ENCODE measurements around the gene OR1B1.
"Not testable (repeated sequence)": the region's sequence is repeated elsewhere in the genome, so short reads cannot be mapped to it uniquely, and the experiment has no call there.

Gene OR1B1

DNA sequence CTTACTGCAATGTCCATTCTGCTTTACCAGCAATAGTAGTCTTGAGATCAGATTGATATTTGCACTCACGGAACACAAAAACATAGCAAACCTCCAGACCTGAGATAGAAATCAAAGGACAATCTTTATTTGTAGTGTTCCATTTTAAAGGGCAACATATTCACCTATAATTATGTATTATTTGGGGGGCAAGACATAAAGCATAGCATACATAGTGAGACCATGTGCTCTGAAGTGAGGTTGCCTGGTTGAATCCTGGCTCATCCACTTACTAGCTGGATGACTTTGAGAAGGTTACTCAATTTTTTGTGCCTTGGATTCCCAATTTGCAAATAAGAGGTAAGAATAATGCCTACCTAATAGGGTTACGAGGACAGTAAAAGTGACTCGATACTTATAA, at the start of gene OR1B1:
Gene OR1B1, minus strand, starts transcription at position 101 of the 400 bp plus-strand sequence.
- DNase-seq (ENCODE audit: low read depth, low spot score): no peak

DNA sequence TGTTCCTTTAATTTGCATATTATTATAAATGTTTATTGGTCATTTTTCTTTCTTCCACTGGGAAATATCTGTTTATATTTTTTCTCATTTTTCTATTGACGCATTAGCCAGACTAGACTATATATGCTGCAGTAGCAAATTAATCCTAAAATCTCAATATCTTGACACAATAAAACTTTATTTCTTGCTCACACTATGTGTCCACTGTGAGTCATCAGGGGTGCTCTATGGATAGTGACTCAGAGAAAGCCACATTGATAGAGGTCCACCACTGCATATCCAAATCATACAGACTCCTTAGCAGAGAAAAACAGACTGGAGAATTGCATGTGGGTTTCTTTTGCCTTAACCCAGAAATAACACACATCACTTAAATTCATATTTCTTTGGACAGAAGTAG, 38.3 kb upstream of the OR1B1 start:
- DNase-seq (ENCODE audit: low read depth, low spot score): no peak

DNA sequence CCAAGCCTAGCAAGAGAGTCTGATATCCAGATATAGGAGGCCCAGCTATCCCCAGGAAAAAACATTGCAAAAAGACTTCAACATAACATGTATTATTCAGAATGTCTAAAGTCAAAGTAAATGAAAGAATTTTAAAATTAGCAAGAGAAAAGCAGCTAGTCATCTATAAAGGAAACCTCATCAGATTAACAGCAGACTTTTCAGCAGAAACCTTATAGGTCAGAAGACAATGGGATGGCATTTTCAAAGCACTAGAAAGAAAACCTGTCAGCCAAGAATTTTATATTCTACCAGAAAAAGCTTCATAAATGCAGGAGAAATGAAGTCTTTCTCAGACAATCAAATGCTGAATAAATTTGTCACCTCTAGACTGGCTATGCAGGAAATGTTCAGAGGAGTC, 27.4 kb upstream of the OR1B1 start:
- DNase-seq (ENCODE audit: low read depth, low spot score): no peak

DNA sequence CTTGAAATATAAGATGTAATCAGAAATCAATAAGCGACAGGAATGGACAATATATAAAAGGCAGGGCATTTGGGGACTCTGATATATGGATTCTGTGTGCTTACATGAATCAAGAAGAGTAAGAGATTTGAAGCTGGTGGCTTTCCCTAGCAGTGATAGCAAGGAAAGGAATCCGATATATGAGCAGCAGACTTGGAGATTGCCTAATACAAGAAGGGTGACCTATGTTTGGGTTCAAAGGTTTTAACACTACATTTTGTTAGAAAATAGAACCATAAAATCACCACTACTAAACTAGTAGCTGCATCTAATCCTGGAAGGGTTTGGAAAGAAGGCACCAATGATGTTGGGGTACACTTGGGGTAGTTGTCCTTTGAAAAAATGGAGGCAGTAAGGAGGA, 15.1 kb upstream of the OR1B1 start:
- no peak for DNase-seq (ENCODE audit: low read depth, low spot score)

DNA sequence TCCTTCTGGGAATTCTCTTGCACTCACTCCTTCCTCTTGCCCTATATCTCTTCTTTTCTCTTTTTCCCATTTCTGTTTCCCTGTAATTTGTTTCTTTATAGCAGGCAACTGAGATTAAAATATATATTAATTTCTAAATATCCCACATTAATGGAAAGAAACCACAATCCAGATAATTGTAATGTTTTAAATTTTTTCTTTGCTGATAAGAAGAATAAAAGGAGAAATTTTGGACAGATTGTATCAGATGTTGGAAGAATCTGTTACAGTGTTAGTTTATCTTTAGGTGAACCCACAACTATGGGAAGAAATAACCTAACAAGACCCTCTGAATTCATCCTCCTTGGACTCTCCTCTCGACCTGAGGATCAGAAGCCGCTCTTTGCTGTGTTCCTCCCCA, 4.0 kb upstream of the OR1B1 start, which contains the start of gene OR1L1:
Gene OR1L1, plus strand, starts transcription at position 301 of the 400 bp plus-strand sequence. Its CDS starts 0 bp downstream, at position 301.
- no peak for DNase-seq (ENCODE audit: low read depth, low spot score)

DNA sequence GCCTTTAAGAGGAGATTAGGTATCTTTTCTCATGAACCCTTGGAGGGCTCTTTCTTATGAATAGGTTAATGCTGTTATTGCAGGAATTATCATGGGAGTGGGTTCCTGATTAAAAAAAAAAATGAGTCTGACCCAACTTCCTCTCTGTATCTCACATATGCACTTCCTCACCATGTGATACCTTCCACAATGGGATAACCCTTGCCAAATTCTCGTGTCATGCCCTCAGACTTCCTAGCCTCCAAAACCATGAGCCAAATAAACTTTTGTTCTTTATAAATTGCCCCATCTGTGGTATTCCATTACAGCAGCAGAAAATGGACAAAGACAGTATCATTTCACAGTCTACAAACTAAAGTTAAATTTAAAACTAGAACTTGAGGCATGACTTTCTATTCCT, 1.0 kb downstream of the OR1B1 start:
- no peak for DNase-seq (ENCODE audit: low read depth, low spot score)

DNA sequence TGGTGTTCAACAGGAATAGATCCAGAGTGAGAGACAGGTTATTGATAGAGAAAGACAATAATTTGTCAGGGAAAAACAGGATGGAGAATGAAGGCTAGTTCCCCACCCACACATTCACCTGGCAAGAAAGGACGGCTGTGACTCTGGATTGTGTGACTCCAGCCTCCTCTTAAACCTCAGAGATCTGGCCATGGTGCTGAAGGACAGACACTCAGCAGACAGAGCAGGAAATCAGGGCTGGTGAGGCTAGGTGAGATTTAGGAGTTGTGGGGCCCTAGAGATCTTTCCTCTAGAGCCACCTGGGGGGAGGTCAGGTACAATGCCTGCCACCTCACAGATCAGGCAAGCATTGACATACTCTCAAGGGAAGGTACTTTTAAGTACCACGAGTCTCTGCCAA, 15.2 kb downstream of the OR1B1 start:
- no peak for DNase-seq (ENCODE audit: low read depth, low spot score)

DNA sequence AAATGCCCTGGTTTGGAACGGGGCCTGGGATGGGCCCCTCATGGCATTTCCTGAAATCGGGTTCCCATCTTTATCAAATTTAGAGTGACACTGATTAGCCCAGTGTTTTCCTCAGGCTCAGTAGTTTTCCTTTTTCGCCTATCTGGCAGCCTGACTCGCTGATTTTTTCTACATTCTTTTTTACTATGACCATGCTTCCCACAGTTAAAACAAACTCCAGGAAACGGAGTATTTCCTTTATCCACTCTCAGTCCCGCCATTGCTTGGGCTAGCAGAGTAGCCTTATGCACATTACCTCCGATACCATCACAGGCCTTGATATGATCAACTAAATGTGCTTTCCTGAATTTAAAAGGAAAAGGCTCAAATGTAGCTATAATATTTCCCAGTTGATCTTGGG, 37.4 kb downstream of the OR1B1 start:
- no peak for DNase-seq (ENCODE audit: low read depth, low spot score)

DNA sequence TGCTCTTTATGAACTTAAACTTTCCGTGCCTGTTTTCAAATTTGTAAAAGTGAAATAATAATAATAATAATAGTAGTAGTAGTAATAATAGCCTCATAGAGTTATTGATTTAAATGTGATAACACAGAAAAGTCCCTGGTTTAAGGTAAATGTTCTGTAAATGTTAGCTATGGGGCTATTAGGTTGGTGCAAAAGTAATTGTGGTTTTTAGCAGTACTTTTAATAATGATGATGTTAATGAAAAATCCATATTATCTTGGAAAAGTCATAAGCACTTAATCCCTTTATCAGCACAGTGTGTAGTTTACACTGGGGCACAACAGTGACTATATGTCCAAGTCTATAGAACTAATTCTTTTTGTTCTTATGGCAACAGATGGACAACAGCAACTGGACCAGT, 43.1 kb downstream of the OR1B1 start, which contains the start of gene OR1Q1:
Gene OR1Q1, plus strand, starts transcription at position 377 of the 400 bp plus-strand sequence. Its CDS starts 0 bp downstream, at position 377.
- no peak for DNase-seq (ENCODE audit: low read depth, low spot score)

DNA sequence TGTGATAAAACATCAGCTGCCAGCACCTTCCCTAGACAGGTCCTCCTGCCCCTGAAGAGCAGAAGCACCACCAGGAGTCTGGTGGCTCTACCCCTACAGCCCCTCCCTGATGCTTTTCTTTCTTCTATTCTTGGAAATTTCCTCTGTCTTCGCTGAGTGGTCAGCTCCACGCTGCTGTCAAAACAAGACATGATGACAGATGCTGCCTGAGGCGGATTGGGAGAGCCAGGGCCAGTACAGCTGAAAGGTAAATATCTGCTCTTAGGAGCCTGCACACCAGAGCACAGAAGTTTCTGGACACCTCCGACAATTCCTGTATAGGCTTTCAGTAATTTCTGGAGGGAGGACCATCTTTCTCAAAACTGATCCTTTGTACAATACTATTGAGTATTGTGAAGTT, 47.6 kb downstream of the OR1B1 start:
- no peak for DNase-seq (ENCODE audit: low read depth, low spot score)

DNA sequence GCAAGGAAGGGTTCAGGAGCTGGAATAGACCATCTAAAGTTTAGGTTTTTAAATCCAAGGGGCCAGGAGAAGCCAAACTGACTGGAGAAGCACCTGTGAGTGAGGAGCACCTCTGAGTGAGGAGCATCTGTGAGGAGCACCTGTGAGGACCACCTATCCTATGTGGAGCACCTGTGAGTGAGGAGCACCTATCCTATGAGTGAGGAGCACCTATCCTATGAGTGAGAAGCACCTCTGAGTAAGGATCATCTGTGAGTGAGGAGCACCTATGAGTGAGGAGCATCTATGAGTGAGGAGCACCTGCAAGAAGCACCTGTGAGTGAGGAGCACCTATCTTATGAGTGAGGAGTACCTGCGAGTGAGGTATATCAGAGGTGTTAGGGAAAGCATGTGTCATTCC, 50.8 kb downstream of the OR1B1 start:
- no peak for DNase-seq (ENCODE audit: low read depth, low spot score)

DNA sequence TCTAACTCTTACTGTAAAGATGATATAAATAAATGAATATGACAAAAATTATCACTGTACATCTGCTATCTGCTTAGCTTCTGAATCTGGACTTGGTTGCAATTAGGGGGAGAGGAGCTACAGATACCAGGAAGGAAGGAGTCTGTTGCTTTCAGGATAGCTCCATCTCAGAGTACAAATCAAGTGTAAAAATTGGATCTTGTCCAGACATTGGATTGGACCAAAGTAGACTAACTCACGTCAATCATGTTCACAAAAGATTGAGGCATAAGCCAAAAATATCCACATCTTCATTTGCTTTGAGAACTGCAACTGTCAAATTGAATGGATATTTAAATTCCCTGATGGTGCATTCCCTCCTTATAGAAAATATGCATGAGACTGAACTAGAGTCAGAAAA, 51.7 kb downstream of the OR1B1 start:
- DNase-seq (ENCODE audit: low read depth, low spot score): no peak

DNA sequence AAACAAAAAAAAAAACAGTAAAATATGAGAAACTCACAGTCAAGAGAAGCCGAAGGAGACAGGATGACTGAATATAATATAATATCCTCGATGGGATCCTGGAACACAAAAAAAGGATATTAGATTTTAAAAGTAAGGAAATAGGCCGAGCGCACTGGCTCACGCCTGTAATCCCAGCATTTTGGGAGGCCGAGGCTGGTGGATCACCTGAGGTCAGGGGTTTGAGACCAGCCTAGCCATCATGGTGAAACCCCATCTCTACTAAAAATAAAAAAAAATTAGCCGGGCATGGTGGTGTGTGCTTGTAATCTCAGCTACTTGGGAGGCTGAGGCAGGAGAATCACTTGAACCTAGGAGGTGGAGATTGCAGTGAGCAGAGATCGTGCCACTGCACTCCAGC, 74.1 kb downstream of the OR1B1 start, which contains the start of gene OR1L8:
Gene OR1L8, minus strand, starts transcription at position 101 of the 400 bp plus-strand sequence. CDS start 14,907 bp downstream, outside the sequence.
- not testable (repeated sequence) for DNase-seq (ENCODE audit: low read depth, low spot score)

DNA sequence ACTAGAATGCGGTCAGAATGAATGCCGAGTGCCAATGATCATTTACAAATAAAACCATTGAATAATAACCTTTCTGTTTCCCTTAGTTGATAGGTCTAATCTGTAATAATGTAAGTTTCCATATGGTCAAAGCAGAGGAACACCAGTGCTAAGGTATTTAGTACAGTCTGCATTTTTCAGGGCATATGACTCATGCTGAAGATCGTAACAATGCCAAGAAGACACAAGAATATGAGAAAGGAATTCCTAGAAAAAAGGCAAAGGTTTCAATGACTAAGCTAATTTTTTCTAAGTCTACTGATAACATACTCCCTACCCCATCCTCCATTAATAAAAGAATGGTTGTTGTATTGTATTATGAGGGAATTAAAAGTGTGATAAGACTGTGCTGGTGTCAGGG, 77.1 kb downstream of the OR1B1 start:
- DNase-seq (ENCODE audit: low read depth, low spot score): no peak

DNA sequence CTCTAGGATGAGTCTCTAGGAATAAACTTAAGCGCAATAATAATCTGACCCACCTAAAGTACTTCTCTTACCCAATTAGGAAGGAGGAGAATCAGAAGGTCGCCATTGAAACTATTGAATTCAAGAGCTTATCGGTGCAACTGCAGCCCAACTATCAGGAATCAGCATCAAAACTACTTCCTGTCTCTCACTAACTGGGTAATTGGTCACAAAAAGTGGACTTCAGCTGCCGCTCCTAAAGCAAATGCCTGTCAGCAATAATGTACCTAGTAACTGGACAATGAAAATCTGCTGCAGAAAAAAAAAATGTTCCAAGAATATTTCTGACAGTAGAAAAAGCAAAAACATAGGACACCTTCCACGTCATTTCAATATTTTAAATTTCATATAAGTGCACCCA, 77.6 kb downstream of the OR1B1 start:
- DNase-seq (ENCODE audit: low read depth, low spot score): no peak

All from activated naive CD8-positive, alpha-beta T cell treated with anti-CD3 and anti-CD28 coated beads, Interleukin-2, amount 50 U/mL, for 16 hours (primary cell).